Fibroblast of the aortic adventitia (primary cell): ENCODE data around the gene AHCYL1. TPM values are rescaled to one million over a fixed set of nuclear protein-coding genes. Genes with fewer than 3 reads are reported as not detected.

Experiments
- DNase-seq: peaks from one replicate; pipeline ENCODE4 v3.0.0-alpha.2; 2010; ENCODE audit warnings: low read depth
- H3K4me3 ChIP-seq: 2 replicates; pipeline ENCODE4 v1.5.1; 2011; ENCODE audit warnings: low read depth, mild to moderate bottlenecking, control low read depth, low read length, moderate library complexity
- total RNA-seq: library from RNA; depleted of rRNA; stranded (reverse); fragments of >200 nt; gene quantifications from 2 replicates; pipeline ENCODE4 v1.2.3, GENCODE V29; 2012; ENCODE audit warnings: low replicate concordance
- TF ChIP-seq, protein P1 (sequence below): IDR thresholded peaks from 2 replicates; pipeline ENCODE4 v1.5.1; 2011; ENCODE audit warnings: mild to moderate bottlenecking, low read length, control low read depth, inconsistent platforms; ENCODE audit not compliant: insufficient read depth

The AHCYL1 gene
- total RNA-seq, 1 donor = 48.5 TPM

DNA sequence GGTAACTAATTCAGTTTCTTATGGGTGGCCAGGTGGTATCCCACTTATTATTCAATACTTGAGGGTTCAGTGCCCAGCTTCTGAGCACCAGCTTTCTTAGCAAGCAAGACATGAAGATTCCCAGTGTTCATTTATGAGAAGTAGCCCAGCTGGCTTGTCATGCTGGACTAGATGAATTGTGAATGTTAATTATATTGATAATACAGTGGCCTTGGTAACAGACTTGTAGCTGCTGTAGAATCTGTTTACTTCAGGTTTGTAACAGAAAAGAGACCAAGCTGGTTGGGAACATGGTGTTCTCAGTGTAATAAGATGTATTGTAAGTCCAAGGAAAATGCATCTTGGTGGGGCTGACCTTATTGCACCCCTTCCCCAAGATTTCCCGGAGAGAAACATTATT, 10.1 kb downstream of the AHCYL1 start:
- TF ChIP-seq, protein P1, sequence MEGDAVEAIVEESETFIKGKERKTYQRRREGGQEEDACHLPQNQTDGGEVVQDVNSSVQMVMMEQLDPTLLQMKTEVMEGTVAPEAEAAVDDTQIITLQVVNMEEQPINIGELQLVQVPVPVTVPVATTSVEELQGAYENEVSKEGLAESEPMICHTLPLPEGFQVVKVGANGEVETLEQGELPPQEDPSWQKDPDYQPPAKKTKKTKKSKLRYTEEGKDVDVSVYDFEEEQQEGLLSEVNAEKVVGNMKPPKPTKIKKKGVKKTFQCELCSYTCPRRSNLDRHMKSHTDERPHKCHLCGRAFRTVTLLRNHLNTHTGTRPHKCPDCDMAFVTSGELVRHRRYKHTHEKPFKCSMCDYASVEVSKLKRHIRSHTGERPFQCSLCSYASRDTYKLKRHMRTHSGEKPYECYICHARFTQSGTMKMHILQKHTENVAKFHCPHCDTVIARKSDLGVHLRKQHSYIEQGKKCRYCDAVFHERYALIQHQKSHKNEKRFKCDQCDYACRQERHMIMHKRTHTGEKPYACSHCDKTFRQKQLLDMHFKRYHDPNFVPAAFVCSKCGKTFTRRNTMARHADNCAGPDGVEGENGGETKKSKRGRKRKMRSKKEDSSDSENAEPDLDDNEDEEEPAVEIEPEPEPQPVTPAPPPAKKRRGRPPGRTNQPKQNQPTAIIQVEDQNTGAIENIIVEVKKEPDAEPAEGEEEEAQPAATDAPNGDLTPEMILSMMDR = no peak
- no peak overlapping the region for H3K4me3 ChIP-seq
- DNase-seq = no peak

DNA sequence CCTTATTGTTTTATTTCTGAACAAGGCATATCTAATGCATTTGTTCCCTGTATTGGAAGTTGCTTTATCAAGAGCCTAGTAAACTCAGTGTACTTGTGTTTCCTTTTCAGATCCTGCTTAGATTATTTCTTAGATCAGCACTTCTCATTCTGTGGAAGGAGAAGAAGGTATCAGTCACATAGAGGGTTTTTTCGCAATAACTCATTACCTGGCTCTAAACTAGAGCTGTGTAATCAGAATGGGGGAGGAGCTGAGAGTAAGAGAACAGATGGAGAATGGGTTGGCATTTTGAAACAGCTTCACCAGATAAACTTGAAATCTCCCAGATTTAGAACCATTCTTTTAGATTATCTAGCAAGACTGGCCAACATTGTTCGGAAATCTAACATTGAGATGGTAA, 11.0 kb downstream of the AHCYL1 start:
- TF ChIP-seq, protein P1 = no peak
- H3K4me3 ChIP-seq = no peak overlapping the region
- DNase-seq = no peak

DNA sequence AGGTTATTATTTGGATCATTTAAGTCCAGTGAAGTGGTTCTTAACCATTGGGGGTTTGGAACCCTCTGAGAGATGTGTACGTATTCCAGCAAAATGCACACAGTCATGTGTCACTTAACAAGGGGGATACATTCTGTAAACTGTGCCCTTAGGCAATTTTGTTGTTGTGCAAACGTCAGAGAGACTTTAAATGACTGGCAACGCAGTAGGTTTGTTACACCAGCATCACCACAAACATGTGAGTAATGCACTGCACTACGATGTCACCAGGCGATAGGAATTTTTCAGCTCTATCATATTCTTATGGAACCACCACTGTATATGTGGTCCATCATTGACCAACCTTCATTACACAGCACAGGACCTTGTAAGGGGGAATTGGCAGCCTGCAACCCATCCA, 11.9 kb downstream of the AHCYL1 start:
- DNase-seq = no peak
- TF ChIP-seq, protein P1 = no peak
- no peak overlapping the region for H3K4me3 ChIP-seq

DNA sequence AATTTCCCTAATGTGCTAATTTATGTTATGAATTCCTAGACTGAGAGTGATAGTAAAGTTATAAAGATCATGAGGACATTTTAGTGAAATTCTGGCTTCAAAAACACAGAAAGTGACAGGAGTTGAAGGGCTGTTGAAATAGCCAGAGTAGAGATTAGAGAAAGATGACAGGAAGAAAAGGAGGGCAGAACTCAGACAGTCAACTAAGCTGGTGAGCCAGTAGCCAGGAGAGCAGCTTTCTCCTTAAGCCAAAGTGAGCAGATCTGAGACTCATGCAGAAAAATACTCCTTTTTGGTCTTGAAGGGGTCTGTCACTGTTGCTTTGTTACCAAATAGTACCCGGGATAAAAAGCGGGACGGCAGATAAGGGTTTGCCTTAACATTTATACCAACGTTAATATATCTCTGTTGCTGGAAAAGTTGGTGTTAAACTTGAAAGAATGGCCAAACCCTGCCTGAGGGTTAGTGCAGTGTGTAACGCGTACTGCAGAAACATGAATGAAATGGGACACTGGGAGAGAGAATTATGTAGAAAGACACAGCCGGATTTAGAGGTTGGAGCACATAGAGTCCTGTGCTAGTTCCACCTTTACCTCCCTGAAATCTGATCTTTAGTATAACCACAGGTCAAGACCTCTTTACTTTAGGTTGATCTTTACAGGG, 12.8 kb downstream of the AHCYL1 start:
- no peak for DNase-seq
- TF ChIP-seq, protein P1 = no peak
- H3K4me3 ChIP-seq = no peak overlapping the region

DNA sequence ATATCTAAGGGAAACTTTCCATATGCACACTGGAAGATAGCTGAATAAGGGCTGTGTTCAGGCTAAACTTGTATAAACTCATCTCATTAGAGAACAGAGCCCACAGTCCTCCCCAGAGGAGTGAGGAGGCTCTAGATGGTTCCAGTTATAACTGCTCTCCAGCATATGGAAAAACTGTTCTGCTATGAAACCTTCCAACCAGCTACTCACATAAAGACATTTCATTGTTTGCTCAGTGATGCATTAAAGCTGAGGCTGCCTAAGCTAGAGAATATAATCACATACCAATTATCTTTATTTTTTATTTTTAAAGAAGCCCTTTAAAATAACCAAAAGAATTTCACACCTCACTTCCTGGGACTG, 13.3 kb downstream of the AHCYL1 start:
- H3K4me3 ChIP-seq = no peak overlapping the region
- TF ChIP-seq, protein P1 = no peak
- DNase-seq = no peak

DNA sequence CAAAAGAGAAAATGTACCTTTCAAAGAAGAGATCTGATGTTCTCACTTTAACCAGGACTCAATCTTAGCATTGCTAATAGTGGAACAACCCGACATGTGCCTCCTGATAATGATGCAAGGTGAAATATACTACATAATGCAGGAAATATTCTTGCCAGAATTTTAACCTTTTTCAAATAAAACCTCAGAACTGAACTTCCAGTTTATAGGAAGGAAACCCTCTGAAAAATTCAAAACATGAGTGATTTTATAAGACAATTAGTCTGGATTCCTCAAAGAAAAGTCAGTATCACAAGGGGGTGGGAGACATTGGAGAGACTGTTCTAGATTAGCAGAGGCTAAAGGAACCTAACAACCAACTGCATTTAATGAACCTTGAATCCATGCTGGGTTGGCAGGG, 18.1 kb downstream of the AHCYL1 start:
- DNase-seq = no peak
- TF ChIP-seq, protein P1 = no peak
- no peak overlapping the region for H3K4me3 ChIP-seq

DNA sequence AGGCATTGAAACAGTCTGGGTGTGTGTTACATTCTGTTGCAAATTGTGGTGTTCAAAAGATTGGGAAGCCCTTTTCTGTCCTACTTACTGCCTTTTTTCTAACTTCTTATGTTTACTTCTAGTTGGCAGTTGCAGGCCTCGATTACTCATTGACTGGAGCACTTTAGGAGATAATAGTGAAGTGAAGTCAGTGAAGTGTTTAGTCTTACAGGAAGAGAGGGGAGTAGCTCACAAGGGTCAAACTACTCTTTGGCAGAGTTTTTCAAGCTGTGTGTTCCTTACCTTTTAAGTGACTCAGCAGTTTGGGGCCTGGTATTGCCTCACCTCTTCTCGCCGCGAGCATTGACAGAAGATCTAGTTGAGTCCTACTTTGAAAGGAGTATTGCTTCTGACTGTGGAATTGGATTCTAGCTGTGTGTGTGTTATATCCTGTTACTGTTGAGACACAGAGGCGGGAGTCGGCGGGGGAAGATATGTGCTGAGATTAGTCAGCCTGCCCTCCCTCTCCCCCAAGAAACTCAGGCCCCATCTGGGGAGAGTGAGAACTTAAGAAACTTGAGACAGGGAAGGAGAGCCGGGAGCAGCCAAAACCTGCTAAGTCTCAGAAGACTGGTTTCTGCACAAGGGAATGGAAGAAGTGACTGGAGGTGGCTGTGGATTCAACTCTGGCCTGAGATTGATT, 19.3 kb downstream of the AHCYL1 start:
- peak overlapping the region; percentile 49 for H3K4me3 ChIP-seq
- TF ChIP-seq, protein P1 = no peak

More for the DNA sequence above, 19.3 kb downstream of the AHCYL1 start:
- DNase-seq = peak; percentile 99
